Caki2 (cell line): ENCODE results near the gene TASOR. TPM values are rescaled to one million over a fixed set of nuclear protein-coding genes. Genes with fewer than 3 reads are reported as not detected.
"Not testable (repeated sequence)": the region's sequence is repeated elsewhere in the genome, so short reads cannot be mapped to it uniquely, and the experiment has no call there.

Source experiments
- DNase-seq: peaks from one replicate; pipeline ENCODE4 v3.0.0-alpha.2; 2015; ENCODE audit warnings: low read depth
- in situ Hi-C: cut with HindIII; loops from 2 replicates; pipeline ENCODE4 v1.10.0; 2016; ENCODE audit warnings: low sequenced_read_pairs, low pct_unique_long_range_greater_than_20kb, mixed read lengths
- total RNA-seq: library from RNA; depleted of rRNA; stranded (reverse); fragments of >200 nt; shearing (Covaris generic); gene quantifications from 2 replicates; pipeline ENCODE4 v1.2.3, GENCODE V29; 2014; ENCODE audit warnings: low replicate concordance; rRNA removed

The TASOR gene, protein sequence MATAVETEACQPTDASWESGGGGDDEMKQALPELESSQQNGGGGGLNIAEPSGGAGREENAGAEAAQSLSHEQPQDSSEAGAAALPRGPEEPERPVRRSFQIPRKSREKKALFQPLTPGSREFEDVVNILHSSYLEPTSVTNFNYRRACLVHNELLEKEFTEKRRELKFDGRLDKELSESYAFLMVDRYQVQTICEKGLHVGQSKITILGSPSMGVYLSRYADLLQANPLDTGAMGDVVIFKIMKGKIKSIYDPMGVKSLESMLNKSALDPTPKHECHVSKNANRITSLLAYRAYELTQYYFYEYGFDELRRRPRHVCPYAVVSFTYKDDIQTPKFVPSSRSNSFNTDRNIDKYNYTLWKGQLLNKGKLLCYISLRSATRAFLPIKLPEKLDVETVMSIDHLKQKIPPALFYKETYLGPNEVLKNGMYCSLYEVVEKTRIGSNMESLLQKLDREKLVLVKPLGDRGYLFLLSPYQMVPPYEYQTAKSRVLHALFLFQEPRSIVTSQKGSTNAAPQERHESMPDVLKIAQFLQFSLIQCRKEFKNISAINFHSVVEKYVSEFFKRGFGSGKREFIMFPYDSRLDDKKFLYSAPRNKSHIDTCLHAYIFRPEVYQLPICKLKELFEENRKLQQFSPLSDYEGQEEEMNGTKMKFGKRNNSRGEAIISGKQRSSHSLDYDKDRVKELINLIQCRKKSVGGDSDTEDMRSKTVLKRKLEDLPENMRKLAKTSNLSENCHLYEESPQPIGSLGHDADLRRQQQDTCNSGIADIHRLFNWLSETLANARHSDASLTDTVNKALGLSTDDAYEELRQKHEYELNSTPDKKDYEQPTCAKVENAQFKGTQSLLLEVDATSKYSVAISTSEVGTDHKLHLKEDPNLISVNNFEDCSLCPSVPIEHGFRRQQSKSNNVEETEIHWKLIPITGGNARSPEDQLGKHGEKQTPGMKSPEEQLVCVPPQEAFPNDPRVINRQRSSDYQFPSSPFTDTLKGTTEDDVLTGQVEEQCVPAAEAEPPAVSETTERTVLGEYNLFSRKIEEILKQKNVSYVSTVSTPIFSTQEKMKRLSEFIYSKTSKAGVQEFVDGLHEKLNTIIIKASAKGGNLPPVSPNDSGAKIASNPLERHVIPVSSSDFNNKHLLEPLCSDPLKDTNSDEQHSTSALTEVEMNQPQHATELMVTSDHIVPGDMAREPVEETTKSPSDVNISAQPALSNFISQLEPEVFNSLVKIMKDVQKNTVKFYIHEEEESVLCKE (N-terminal part only)
- 36.8 and 44.8 TPM in 2 replicates for total RNA-seq

DNA sequence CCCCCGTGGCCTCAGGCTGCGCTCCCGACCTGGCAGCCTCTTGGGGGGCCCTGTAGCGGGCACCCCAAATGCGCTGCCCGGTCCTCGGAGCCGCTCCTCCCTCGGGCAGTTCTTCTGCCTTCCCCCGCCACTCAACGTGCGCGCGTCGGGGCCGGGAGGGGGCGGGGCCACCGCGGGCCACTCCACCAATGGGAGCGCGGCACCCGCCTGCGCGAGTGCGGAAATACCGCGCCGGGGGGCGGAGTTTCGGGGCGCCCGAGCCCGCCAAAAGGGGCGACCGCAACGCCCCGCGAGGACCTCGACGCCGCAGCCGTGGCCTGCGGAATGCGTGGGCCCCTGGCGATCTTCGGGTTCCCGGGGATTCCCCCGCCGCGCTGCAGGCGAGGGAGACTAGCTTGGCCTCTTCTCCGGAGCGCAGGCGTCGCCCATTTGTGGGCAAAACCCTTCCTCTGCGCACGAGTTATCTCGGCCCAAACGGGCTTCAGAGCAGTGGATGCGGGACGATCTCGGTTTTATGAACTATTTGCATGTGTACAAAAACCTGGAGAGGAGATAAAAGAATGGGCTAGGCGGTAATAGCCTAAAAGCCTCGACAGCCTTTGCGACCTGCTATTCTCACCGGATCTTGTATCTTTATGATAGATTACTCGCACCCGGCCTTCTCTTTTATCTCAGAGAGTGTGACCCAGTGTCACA is at the start of gene TASOR:
Gene TASOR, minus strand, starts transcription at position 144 of the 696 bp plus-strand sequence. CDS start 259 bp downstream, outside the sequence.
- in situ Hi-C loops = no loop called here
- peak; percentile 82 for DNase-seq

DNA sequence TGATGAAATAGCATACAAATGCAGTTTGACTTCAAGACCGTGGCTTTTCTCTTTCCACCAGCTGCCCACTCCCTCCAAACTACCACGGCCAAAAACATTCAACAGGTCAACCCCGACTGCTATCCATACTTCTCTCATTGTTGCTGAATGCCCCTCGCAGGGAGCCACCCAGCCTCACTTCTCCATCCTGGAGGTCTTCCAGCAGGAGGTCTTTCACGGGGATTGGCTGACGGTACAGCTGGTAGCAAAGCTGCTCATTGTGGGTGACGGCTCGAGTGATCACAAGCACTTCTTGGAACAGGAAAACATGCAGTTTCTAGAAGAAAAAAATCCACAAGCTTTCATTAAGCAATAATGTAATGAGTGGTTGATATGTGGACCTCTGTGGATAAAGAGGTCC is 49.0 kb upstream of the TASOR start:
- in situ Hi-C loops = no loop called here

DNA sequence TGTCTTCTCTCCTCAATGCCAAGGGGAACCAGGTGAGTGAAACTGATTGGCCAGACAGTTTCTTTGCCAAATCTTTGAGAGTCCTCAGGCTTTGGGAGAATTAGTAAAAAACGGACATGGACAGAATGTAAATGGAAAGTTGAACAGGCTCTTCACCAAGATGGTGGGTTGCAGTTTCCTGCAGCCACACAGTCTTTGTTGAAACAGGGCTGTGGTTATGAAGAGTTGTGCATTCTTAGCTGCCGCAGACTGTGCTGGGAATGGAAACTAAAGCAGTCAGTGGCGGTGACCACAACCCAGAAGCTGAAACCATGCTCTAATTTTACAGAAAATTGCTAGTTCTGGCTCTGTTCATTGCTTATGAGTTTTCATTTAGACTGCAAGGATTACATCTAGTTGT is 42.1 kb upstream of the TASOR start:
- in situ Hi-C loops = no loop called here
- no peak for DNase-seq

More for the DNA sequence above, 49.0 kb upstream of the TASOR start:
- DNase-seq = no peak

DNA sequence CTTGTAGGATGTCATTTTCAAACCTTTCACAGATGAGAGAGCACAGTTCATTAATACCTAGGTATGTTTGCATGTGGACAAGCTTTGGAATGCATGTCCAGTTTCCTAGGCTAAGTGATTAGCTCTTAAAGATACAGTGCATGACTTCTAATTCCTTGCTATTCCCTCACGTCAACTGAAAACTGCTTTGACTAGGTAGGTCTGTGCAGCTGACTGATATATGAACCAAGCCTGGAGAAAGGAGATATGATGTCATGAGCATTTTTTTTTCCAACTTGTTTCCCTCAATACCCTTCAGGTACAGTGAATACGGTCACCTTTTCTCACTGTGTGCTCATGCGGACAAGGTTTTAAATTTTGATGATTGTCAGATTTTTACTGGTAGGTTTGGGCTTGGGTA is 41.6 kb upstream of the TASOR start:
- in situ Hi-C loops = no loop called here
- DNase-seq = peak; percentile 29

DNA sequence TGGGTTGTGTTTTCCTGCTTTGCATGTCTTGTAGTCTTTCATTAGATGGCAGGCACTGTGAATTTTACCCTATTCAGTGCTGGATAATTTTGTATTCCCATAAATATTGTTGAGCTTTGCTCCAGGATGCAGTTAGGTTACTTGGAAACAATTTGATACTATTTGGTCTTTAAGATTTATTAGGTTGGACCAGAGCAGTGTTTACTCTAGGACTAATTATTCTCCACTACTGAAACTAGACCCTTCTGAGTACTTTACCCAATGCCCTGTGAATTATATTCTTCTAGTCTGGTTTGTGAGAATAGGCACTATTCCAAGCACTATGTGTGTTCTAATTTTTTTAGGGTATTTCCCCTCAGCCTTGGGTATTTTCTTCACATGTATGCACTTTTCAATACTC is 37.8 kb upstream of the TASOR start:
- in situ Hi-C loops = no loop called here
- no peak for DNase-seq

DNA sequence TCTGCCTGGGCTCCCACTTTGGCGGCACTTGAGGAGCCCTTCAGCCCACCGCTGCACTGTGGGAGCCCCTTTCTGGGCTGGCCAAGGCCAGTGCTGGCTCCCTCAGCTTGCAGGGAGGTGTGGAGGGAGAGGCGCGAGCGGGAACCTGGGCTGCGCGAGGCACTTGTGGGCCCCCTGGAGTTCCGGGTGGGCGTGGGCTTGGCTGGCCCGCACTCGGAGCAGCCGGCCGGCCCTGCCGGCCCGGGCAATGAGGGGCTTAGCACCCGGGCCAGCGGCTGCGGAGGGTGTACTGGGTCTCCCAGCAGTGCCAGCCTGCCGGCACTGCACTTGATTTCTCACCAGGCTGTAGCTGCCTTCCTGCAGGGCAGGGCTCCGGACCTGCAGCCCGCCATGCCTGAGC is 35.7 kb upstream of the TASOR start:
- in situ Hi-C loops, DNase-seq: not testable (repeated sequence)

DNA sequence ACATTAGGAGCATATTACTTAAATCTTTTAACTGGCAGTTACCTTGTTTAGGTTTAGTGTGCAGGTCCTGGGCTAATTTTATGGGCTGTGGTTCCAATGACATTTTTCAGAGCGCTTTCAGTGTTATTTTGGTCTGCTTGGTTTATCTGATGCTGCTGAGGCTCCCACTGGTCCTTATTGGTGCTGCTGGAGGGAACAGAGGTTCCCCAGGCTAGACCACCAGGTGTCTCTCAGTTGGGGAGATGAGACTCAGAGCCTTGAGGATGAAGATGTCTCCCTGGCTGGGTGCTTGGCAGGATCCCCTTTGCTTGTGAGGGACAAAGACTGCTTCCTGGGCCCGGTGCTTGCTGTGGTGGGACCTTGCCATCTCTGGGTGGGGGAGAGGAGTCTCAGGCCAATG is 28.3 kb upstream of the TASOR start:
- no peak for DNase-seq
- in situ Hi-C loops = no loop called here

DNA sequence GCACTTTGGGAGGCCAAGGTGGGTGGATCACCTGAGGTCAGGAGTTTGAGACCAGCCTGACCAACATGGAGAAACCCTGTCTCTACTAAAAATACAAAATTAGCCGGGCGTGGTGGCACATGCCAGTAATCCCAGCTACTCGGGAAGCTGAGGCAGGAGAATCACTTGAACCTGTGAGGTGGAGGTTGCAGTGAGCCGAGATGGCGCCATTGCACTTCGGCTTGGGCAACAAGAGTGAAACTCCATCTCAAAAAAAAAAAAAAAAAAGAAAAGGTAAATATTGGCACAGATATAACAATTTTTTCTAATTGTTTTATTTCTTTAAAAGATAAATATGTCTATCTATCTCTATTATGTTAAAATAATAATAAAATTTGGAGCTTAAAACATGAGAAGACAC is 24.3 kb upstream of the TASOR start:
- in situ Hi-C loops, DNase-seq: not testable (repeated sequence)

DNA sequence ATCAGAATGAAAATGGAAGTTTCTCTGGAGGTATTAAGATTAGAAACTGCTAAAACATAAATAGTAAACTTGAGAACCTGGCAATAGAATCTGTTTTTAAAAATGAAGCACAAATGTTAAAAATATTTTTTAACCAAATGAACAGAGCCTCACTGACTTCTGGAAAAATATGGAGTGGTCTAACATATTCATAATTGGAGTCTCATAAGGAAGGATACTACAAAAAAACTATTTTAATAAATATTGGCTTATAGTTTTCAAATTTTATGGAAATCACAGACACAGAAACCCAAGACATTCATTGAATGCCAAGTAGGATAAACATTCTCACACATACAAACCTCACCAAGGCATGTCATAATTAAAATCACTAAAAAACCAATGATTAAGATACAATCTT is 23.6 kb upstream of the TASOR start:
- in situ Hi-C loops = no loop called here
- no peak for DNase-seq

DNA sequence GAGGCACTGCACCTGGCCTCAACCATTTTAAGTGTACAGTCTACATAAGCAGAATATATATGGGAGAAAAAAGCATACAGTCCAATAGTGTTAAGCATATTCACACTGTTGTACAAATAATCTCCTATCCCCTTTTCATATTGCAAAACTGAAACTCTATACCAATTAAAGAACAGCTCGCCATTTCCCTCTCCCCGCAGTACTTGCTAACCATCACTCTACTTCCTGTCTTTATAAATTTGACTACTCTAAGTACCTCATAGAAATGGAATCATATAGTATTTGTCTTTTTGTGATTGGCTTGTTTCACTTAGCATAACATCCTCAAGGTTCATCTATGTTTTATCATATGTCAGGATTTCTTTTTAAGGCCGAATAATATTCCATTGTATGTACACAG is 21.6 kb upstream of the TASOR start:
- in situ Hi-C loops = no loop called here
- DNase-seq = no peak

DNA sequence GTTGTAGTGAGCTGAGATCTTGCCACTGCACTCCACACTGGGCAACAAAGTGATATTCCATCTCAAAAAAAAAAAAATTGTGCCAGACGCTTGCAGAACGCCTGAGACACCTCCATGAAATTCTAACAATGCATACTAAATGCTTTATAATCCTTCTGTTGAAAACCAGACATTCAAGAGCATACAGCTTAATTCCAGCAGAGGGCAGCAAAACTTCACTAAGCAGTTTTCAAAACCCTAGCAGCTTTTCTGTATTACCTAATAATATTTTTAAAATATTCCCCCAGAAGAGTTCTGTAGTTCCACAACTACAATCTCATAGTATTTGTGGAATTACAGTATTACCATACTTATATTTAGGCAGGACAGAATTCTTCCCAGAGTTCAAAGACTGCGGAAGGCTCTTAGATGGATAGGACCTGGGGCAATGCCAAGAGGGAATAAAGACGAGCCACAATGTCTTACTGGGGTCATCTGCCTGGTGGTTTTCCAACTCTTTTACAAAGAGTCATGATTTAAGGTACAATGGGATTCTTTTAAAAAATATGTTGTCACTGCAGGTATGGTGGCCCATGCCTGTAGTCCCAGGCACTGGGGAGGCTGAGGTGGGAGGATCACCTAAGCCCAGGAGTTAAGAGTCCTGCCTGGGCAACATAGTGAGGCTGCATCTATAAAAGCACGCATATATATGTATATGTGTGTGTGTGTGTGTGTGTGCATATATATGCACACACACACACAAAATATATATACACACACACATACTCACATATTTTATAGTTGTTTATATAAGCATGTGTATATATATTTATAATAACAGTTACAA is 19.6 kb upstream of the TASOR start:
- DNase-seq = peak; percentile 30
- in situ Hi-C loops = no loop called here

DNA sequence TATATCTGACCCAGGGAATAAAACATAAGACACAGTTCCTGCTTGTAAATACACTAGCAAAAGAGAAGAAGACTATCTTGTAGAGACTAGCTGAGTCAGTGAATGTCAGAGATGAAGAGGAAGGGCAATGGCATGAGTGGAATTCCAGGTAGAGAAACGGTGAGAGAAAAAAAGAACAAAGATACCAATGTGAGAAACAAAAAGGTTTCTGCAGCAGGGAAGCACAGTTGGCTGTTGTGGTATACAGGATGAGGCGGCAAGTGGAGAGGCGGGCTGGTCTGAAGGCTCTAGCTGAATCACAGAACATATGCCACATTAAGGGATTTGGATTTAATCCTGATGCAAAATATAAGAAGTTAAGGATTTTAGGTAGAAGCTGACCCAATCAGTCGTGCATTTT is 17.1 kb upstream of the TASOR start:
- no peak for DNase-seq
- in situ Hi-C loops = no loop called here

DNA sequence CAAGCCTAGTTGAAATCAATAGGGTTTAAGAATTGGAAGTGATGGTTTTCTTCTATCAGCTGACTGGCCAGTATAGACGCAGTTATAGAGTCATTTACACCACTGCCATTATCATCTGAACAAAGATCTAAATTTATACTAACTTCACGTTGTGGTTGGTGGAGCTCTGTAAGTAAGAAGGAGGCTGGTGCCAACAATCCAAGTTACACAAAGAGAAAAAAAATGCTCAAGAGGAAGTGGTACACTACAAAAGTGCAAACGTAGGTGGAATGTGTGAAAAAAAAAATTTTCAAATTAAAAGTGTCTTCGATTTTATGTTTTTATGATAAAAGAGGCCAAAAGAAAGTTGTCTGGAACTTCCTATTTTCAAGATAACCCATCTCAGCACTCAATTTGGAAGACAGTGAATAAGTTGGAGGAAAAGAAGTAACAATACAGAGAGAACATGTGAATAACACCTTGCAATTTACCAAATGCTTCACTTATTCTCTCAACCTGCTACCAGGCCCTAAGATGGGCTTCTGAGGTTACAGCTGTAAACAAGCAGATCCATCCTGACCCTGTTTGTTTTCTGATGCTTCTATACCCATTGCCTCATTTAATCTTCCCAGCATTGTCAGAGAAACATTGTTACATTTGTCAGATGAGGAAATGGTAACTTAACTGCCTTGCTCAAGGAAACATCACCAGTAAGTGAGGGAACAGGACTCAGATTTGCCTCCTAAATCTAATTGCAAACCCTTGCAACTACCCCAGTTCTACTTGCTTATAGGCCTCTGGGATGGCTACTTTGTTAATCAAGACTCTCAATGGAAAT is 12.0 kb upstream of the TASOR start:
- in situ Hi-C loops = no loop called here
- DNase-seq = no peak

DNA sequence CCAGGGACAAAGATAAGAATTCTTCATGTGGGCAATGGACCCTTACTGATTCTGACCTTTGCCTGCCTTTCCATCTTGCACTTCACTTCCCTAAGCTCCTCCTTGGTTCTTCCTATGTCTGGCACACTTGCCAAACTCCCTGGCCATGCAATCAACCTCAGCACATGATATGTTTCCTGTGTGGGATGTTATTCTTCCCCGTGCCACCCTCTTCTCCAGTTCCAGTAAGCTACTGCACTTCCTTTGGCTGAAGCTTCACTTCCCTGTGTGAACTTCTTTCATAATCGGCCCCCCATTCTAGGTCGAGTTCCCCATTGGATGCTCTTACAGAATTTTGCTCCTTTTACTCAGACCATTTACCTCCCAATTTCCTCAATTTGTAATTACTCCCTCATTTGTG is 10.7 kb upstream of the TASOR start:
- in situ Hi-C loops = no loop called here

DNA sequence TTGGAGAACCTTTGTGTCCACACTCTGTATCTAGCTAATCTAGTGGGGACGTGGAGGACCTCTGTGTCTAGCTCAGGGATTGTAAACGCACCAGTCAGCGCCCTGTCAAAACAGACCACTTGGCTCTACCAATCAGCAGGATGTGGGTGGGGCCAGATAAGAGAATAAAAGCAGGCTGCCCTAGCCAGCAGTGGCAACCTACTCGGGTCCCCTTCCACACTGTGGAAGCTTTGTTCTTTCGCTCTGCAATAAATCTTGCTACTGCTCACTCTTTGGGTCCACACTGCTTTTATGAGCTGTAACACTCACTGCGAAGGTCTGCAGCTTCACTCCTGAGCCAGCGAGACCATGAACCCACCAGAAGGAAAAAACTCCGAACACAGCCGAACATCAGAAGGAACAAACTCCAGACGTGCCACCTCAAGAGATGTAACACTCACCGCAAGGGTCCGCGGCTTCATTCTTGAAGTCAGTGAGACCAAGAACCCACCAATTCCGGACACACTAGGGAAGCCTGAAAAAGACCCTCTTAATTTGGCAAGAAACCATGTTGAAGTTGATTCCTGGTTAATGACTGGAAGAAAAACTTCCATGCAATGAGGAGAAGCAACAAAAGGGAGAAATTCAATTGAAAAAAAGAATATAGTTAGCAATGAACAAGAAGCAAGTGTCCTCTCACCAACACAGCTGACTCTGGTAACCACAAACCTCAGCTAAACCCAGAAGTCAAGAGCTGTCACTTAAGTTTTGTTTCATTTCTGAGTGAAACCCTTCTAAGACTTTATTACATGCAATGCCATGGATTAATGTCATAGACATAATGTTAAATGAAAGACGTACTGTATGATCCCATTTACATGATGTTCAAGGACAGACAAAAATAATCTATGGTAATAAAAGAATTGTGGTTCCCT is 9.7 kb upstream of the TASOR start:
- DNase-seq, in situ Hi-C loops: not testable (repeated sequence)

More for the DNA sequence above, 10.7 kb upstream of the TASOR start:
- DNase-seq = no peak
